K562 (cell line): ENCODE results near the gene GLYATL3. TPM values are rescaled to one million over a fixed set of nuclear protein-coding genes. Genes with fewer than 3 reads are reported as not detected.
A peak's percentile ranks its signal among the peaks of the same experiment; 100 is the strongest.

ENCODE experiments used
- CTBP1 ChIP-seq: fragments of 450-650 bp; IDR thresholded peaks from 2 replicates; pipeline ENCODE4 v1.6.1; 2016; ENCODE audit warnings: borderline replicate concordance
- CUX1 ChIP-seq: fragments of 200-800 bp; sonication (Bioruptor generic); IDR thresholded peaks from 2 replicates; pipeline ENCODE4 v1.6.1; 2016; ENCODE audit warnings: missing genetic modification characterization, missing compliant biosample characterization
- ELF1 ChIP-seq: fragments of 200-800 bp; sonication (Bioruptor generic); IDR thresholded peaks from 2 replicates; pipeline ENCODE4 v1.6.1; 2016; ENCODE audit warnings: missing genetic modification characterization, missing compliant biosample characterization
- HDAC1 ChIP-seq, 2 experiments: fragments of 450-650 bp; IDR thresholded peaks; 2 replicates each; pipeline ENCODE4 v1.6.1; 2016 to 2017; ENCODE audit warnings: inconsistent platforms in 1 of 2, mild to moderate bottlenecking in 1 of 2, moderate library complexity in 1 of 2
- MEF2A ChIP-seq: IDR thresholded peaks from 2 replicates; pipeline ENCODE4 v1.6.1; 2011; ENCODE audit warnings: low read depth, mild to moderate bottlenecking, low read length, moderate library complexity; ENCODE audit not compliant: control insufficient read depth
- NCOR1 ChIP-seq: fragments of 450-650 bp; IDR thresholded peaks from 2 replicates; pipeline ENCODE4 v1.6.1; 2016; ENCODE audit warnings: mild to moderate bottlenecking, moderate library complexity
- NEUROD1 ChIP-seq: fragments of 150-350 bp; IDR thresholded peaks from 2 replicates; pipeline ENCODE4 v1.6.1; 2014; ENCODE audit warnings: borderline replicate concordance, low read length, low read depth; ENCODE audit not compliant: partially characterized antibody
- OTX1 ChIP-seq: fragments of 450-650 bp; formaldehyde crosslinking; IDR thresholded peaks from 2 replicates; pipeline ENCODE4 v1.4.0; 2022; ENCODE audit warnings: mild to moderate bottlenecking
- POLR2B ChIP-seq: fragments of 450-650 bp; IDR thresholded peaks from 2 replicates; pipeline ENCODE4 v1.6.1; 2018; ENCODE audit warnings: low read depth; ENCODE audit not compliant: partially characterized antibody
- POLR3G ChIP-seq: IDR thresholded peaks from 2 replicates; pipeline ENCODE4 v1.6.1; 2011; ENCODE audit not compliant: insufficient read length, insufficient replicate concordance; ENCODE audit errors: extremely low read depth
- SPI1 ChIP-seq: IDR thresholded peaks from 2 replicates; pipeline ENCODE4 v1.6.1; 2011; ENCODE audit warnings: low read depth, low read length, control low read depth, borderline replicate concordance
- TAF1 ChIP-seq: IDR thresholded peaks from 2 replicates; pipeline ENCODE4 v1.6.1; 2011; ENCODE audit warnings: mild to moderate bottlenecking, low read length, moderate library complexity; ENCODE audit not compliant: insufficient read depth, control insufficient read depth, severe bottlenecking; ENCODE audit errors: extremely low read depth
- TAL1 ChIP-seq: fragments of 450-650 bp; IDR thresholded peaks from 2 replicates; pipeline ENCODE4 v1.6.1; 2016; ENCODE audit warnings: mild to moderate bottlenecking
- TCF3 ChIP-seq: sonication (generic); formaldehyde crosslinking; IDR thresholded peaks from 2 replicates; pipeline ENCODE4 v1.4.0; 2020; ENCODE audit warnings: mild to moderate bottlenecking, missing genetic modification reagents
- TEAD4 ChIP-seq, 2 experiments: sonication (generic) in 1 of 2; formaldehyde crosslinking in 1 of 2; IDR thresholded peaks; 2 replicates each; pipeline versions ENCODE4 v1.6.1 to v1.8.0; 2012 to 2022; ENCODE audit warnings: borderline replicate concordance in 1 of 2, inconsistent platforms in 1 of 2, low read length in 1 of 2, mild to moderate bottlenecking in 1 of 2, missing genetic modification reagents in 1 of 2
- ZNF639 ChIP-seq, 2 experiments: fragments of 200-800 bp in 1 of 2; sonication (Bioruptor generic) in 1 of 2; sonication (generic) in 1 of 2; formaldehyde crosslinking in 1 of 2; IDR thresholded peaks in 1 of 2; conservative IDR thresholded peaks in 1 of 2; 2 replicates each; pipeline versions ENCODE4 v1.5.0 to v1.6.1; 2016 to 2020; ENCODE audit warnings: missing compliant biosample characterization in 1 of 2, missing genetic modification characterization in 1 of 2, missing genetic modification reagents in 1 of 2
- polyA plus RNA-seq, 8 experiments: library from polyadenylated mRNA; depleted of rRNA in 4 of 8; stranded (reverse) in 5 of 8; unstranded in 3 of 8; fragments of >200 nt; fragmentation: Nextera tagmentation in 2 of 8; fragmentation: Illumina TruSeq in 1 of 8; extraction: Ambion mirVana in 2 of 8; extraction: Trizol in 1 of 8; gene quantifications; 2 replicates each; pipeline versions ENCODE4 v1.2.1 to v1.2.3, GENCODE V29; 2011 to 2014; ENCODE audit warnings: inconsistent platforms in 1 of 8, missing spikeins in 1 of 8
- total RNA-seq, 7 experiments: library from RNA; depleted of rRNA in 6 of 7; stranded (reverse); fragments of >200 nt in 6 of 7; fragmentation: Illumina TruSeq in 2 of 7; extraction: Trizol in 2 of 7; gene quantifications; 2 replicates each; pipeline versions ENCODE4 v1.2.1 to v1.2.3, GENCODE V29; 2011 to 2021; ENCODE audit warnings: low replicate concordance in 1 of 7
- TF ChIP-seq, protein P1 (sequence below): fragments of 250-450 bp; sonication (Bioruptor Pico); IDR thresholded peaks from 2 replicates; pipeline ENCODE4 v1.8.0; 2022; ENCODE audit warnings: moderate library complexity, mild to moderate bottlenecking, inconsistent platforms

The GLYATL3 gene
- total and polyA plus RNA-seq, 9 of the 15 experiments (the other 6 are each of a cell fraction or from before 2014, with no cell fraction given): not detected

DNA sequence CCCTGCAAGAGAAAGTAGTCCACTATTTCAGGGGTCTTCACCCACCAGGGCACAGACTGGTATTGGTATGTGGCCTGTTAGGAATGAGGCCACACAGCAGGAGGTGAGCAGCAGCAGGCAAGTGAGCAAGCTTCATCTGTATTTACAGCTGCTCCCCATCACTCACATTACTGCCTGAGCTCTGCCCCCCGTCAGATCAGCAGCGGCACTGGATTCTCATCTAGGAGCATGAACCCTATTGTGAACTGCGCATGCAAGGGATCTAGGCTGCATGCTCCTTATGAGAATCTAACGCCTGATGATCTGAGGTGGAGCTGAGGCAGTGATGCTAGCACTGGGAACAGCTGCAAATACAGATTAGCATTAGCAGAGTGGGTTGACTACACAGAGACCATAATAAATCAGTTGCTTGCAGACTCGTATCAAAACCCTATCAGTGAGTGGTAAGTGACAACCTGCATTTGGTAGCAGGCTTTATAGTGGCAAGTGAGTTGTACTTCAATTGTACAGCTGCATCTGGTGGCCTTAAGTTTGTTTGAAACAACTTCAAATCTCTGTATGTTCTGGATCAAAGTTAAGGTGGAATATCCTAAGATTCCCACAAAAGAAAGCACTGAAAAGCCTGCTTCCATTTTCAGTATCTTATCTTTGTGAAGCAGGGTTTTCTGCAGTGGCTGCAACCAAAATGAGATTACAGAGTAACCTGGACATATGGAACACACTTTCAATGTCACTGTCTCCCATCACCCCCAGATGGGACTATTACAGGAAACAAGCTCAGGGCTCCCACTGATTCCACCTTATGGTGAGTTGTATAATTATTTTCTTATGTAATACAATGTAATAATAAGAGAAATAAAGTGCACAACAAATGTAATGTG, 63.5 kb downstream of the GLYATL3 start (continued):
- no peak for TF ChIP-seq ELF1 (tag)
- TF ChIP-seq NEUROD1: no peak
- TF ChIP-seq POLR2B: no peak
- TF ChIP-seq MEF2A: no peak
- TF ChIP-seq NCOR1: peak; percentile 29; the same call in 1 of the 2 replicates
- no peak for TF ChIP-seq POLR3G
- no peak for TF ChIP-seq TAF1
- TF ChIP-seq ZNF639 (CRISPR knock-in tag; conservative IDR thresholded peaks at IDR 0.05 in 1 of 2, IDR thresholded peaks at IDR 0.05 in 1 of 2): no peak
- peak; percentile 70 for TF ChIP-seq TAL1
- TF ChIP-seq HDAC1 (IDR thresholded peaks at IDR 0.05): no peak
- TF ChIP-seq, protein P1, sequence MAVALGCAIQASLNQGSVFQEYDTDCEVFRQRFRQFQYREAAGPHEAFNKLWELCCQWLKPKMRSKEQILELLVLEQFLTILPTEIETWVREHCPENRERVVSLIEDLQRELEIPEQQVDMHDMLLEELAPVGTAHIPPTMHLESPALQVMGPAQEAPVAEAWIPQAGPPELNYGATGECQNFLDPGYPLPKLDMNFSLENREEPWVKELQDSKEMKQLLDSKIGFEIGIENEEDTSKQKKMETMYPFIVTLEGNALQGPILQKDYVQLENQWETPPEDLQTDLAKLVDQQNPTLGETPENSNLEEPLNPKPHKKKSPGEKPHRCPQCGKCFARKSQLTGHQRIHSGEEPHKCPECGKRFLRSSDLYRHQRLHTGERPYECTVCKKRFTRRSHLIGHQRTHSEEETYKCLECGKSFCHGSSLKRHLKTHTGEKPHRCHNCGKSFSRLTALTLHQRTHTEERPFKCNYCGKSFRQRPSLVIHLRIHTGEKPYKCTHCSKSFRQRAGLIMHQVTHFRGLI (CRISPR knock-in tag): no peak
- peak; percentile 65 for TF ChIP-seq TCF3 (CRISPR knock-in tag)
- no peak for TF ChIP-seq SPI1
- TF ChIP-seq CTBP1: no peak
- peak; percentile 55 for TF ChIP-seq TEAD4 (IDR thresholded peaks at IDR 0.05; ENCODE audit: low read length)
- TF ChIP-seq TEAD4 (CRISPR knock-in tag; IDR thresholded peaks at IDR 0.05; ENCODE audit: borderline replicate concordance): no peak
- TF ChIP-seq CUX1 (CRISPR knock-in tag): no peak
- TF ChIP-seq OTX1: no peak
